GM18502 (cell line): ENCODE results near the gene CASS4.
A peak's percentile ranks its signal among the peaks of the same experiment; 100 is the strongest.
"Not testable (repeated sequence)": the region's sequence is repeated elsewhere in the genome, so short reads cannot be mapped to it uniquely, and the experiment has no call there.

Experiments
- ATAC-seq: cut with Tn5 transposase; IDR thresholded peaks from one replicate; pipeline ENCODE4 v1.9.1; 2021; ENCODE audit warnings: mild to moderate bottlenecking; ENCODE audit not compliant: unreplicated experiment, poor library complexity

The CASS4 gene

GRCh38 chr20:56391596-56392131, 20.4 kb upstream of the CASS4 start:
- peak; percentile 42 for ATAC-seq

GRCh38 chr20:56392132-56392880, 19.8 kb upstream of the CASS4 start, which contains the start of the genes AURKA and CSTF1:
AURKA (minus strand) TSS chr20:56392215; CDS start chr20:56388197, 4,018 bp downstream.
CSTF1 (plus strand) TSS chr20:56392645; CDS start chr20:56395553, 2,908 bp downstream.
- ATAC-seq = peak; percentile 92

- no peak for ATAC-seq
Observed at GRCh38 chr20:56392881-56393482, 19.1 kb upstream of the CASS4 start.

- ATAC-seq = no peak
Observed at GRCh38 chr20:56393653-56394052, 18.4 kb upstream of the CASS4 start.

GRCh38 chr20:56395166-56395565, 16.9 kb upstream of the CASS4 start:
- ATAC-seq = no peak

- peak; percentile 68 for ATAC-seq
Observed at GRCh38 chr20:56400001-56400640, 11.9 kb upstream of the CASS4 start.

GRCh38 chr20:56403465-56403864, 8.6 kb upstream of the CASS4 start:
- no peak for ATAC-seq

GRCh38 chr20:56405356-56405755, 6.7 kb upstream of the CASS4 start:
- ATAC-seq = not testable (repeated sequence)

- ATAC-seq = no peak
Observed at GRCh38 chr20:56406910-56407309, 5.2 kb upstream of the CASS4 start.

GRCh38 chr20:56409521-56409920, 2.5 kb upstream of the CASS4 start:
- ATAC-seq = no peak

- ATAC-seq = no peak
Observed at GRCh38 chr20:56409956-56410355, 2.1 kb upstream of the CASS4 start.

GRCh38 chr20:56411287-56411686, 773 bp upstream of the CASS4 start:
- not testable (repeated sequence) for ATAC-seq

- ATAC-seq = no peak
Observed at GRCh38 chr20:56412473-56412790, 372 bp downstream of the CASS4 start.

GRCh38 chr20:56412949-56413348, 889 bp downstream of the CASS4 start:
- no peak for ATAC-seq

GRCh38 chr20:56414842-56415765, 3.0 kb downstream of the CASS4 start:
- ATAC-seq = no peak

- no peak for ATAC-seq
Observed at GRCh38 chr20:56417402-56417801, 5.3 kb downstream of the CASS4 start.

- no peak for ATAC-seq
Observed at GRCh38 chr20:56417911-56418310, 5.9 kb downstream of the CASS4 start.

GRCh38 chr20:56418385-56418861, 6.4 kb downstream of the CASS4 start:
- no peak for ATAC-seq

- no peak for ATAC-seq
Observed at GRCh38 chr20:56420028-56420427, 8.0 kb downstream of the CASS4 start.
